NK-92 treated with Interleukin-12 subunit alpha and Interleukin-12 subunit beta, amount 100 ng/mL, for 24 hours (cell line): ENCODE data around the gene CFAP74.

Source experiments
- DNase-seq: peaks from one replicate; lab custom pipeline; 2025; lab: John Stamatoyannopoulos, UW

The CFAP74 gene

DNA sequence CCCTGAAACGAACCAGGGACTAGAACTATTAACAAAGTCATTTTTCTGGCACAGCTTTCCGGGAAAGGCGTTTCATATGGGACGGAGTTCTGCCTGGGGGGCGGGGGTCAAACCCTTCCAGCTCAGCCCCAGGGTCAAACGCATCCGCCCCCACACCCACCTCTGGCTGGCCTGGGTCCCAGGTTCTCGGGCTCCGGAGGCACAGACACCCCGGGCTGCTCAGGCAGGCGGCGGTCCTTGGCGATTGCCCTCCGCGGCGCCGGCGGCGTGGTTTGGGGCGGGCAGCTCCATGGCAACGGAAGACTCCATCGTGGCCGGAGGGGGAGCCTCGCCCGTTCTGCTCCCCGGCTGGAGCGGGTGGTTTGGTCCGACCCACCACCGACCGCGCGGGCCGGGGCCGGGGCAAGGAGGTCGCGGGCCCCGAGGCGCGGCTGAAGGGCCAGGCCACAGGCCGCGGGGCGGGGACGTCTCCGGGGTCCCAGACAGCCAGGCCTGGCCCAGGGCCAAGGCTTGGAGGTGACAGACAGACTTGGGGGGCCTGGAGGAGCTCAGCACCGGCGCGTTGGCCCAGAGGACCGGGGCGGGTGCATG is at the start of gene CFAP74:
Gene CFAP74 (minus strand): TSS at position 246 of the 591 bp plus-strand sequence. CDS start 12,830 bp downstream, outside the sequence.
- DNase-seq: no peak

- no peak for DNase-seq
These were observed 49.6 kb upstream of the CFAP74 start for GRCh38 chr1:2053217-2053616.

DNA sequence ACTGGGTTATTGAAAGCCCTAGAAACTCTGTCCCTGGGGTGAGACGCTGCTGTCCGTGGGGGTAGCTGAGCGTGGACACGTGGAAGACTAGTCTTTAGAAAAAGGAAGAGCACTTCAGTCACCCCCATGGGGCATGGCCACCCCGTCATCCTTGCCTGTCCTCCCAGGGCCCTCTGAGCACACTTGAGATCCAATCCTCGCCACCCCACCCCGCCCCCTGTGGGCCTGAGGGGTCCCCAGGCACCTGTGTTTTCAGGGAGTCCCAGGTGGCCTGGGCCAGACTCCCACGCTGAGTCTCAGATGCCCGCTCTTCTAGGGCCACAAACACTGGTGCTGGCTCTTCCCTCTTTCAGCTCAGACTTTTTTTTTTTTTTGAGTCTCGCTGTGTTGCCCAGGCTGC is 49.2 kb upstream of the CFAP74 start:
- DNase-seq: no peak

- DNase-seq: no peak
These were observed 48.6 kb upstream of the CFAP74 start for GRCh38 chr1:2052054-2052679.

- DNase-seq: no peak
These were observed 47.5 kb upstream of the CFAP74 start for GRCh38 chr1:2050793-2051682.

GRCh38 chr1:2050461-2050792 is 46.8 kb upstream of the CFAP74 start:
- DNase-seq: no peak

- DNase-seq: no peak
These were observed 46.3 kb upstream of the CFAP74 start, which contains the start of gene PRKCZ for GRCh38 chr1:2049718-2050431. Gene PRKCZ (plus strand): TSS chr1:2050411. CDS start chr1:2050631, 220 bp downstream.

GRCh38 chr1:2049225-2049717 is 45.7 kb upstream of the CFAP74 start:
- no peak for DNase-seq

DNA sequence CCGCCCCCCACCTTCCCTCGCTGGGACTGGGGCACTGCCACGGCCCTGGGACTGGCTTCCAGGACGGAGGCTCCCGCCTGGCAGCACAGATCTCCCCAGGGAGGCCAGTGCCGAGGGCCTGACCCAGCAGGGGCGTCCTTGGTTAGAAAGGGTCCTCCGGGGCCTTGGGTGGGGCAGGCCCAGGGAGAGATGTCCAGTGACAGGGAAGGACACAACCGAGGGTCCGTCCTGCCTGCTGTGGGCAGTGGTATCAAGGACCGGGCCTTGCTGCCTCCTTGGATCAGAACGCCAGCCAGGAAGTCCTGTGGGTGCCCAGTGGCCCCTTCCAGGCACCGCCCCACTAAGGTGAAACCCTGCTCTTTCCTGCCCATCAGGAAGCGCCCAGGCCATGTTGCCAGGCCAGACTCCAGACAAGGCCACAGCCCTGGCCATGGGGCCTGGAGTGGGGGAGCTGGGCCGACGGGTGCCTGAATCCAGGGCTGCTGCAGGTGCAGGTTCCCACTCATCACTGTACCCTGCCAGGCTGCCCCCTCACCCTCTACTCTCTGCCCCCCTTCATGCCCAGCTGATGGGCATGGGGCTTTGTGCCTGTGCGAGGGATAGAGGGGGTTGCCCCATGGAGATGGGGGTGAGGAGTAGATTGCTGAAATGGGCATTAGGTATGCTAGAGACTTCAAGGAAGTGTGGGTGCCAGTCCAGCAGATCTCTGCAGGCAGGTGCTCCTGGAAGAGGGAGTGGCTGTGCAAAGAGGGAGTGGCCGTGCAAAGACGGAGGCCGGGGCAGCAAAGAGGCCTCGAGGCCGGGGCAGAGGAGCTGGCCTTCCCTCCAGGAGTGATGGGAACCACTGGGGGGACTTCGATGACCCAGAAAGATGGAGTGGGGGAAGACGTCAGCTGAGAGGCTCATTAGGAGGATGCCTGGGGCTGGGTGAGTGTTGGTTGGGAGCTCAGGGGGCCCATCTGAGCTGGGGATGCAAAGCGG is 44.5 kb upstream of the CFAP74 start:
- DNase-seq: no peak

DNA sequence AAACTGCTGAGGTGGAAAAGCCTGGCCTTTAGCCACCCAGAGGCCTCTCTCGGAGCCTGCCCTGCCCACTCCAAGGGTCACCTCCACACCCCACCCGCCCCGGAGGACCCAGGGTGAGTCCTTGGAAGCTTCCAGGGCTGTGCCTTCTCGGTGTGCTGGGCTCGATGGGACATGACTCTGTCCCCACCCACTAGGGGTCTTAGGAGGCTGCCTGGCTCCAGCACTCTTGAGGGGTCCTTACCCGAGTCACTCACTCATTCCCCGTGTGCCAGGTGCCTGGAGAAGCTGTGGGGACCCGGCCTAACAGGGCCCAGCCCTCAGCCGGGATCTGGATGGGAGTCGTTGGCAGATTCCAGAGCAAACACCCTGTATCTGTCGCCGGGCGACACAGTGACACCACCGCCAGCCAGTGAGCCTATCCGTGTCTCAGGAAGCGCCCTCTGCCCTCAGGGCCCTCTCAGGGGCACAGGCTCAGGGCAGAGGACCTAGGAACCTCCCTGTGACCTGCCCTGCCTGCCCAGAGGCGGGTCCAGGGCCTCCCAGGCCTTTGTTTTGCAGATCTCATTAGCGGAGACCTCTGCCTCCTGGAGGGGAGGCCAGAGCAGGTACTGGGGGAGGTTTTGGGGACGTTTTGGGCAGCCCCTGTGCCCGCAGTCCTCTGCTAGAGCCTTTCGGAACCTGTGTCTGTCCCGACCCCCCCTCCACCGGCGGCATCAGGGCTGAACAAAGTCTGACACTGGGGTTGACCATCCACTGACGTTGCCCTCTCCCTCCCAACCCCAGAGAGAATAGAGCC is 43.6 kb upstream of the CFAP74 start:
- no peak for DNase-seq

GRCh38 chr1:2046174-2046917 is 42.8 kb upstream of the CFAP74 start:
- DNase-seq: no peak

DNA sequence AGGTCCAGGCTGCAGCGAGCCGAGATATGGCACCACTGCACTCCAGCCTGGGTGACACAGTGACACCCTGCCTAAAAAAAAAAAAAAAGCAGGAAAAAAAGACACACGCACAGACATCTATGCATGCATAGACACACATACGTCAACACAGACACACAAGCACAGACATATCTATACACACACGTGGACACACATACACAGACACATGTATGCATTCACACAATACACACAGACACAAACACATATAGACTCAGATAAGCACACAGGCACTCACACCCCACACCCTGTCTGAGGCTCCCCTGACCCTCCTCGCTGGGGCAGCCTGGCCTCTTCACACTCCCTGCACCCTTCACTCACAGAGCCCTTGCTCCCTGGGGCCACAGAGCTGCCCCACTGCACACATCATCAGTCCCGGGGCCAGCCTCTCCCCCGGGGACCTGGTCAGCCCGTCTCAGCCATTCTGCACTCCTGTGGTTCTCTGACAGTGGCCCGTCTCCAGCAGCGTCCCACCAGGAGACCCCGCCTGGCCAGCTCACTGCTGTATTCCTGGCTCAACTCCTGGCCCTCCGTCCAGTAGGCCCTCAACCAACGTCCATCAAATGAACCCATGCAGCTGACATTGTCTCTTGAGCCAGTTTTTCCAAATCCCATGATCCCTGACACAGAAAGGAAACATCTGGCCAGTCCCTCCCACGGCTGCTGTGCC is 42.0 kb upstream of the CFAP74 start:
- no peak for DNase-seq

DNA sequence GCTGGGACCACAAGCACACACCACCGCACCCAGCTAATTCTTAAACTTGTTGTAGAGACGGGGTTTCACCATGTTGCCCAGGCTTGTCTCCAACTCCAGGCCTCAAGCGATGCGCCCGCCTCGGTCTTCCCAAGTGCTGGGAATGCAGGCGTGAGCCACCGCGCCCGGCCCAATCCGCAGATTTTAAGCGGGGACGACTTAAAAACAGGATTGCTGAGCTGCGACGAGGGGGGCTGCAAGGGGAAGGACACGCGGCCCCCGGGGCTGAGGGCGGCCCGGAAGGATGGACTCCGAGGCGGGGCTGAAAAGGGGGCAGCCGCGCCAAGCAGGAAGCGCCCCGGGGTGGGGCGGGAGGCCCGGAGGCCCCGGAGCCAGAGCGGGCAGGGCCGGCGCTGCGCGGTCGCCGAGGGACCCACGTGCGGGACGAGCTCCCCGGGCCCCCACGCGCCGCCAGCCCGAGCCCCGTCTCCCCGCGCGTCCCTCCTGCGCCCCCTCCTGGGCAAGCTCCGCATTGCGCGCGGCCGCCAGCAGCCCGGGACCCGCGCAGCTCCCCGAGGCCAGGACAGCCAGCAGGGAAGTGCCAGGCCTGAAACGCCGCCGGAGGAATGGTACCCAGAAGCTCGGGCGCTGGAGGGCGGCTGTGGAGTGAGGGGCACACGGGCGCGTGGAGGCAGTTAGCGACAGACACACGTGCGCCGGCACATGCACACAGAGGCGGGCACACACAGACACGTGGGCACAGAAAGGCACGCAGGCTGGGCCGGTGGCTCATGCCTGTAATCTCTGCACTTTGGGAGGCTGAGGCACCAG is 41.1 kb upstream of the CFAP74 start:
- no peak for DNase-seq

DNA sequence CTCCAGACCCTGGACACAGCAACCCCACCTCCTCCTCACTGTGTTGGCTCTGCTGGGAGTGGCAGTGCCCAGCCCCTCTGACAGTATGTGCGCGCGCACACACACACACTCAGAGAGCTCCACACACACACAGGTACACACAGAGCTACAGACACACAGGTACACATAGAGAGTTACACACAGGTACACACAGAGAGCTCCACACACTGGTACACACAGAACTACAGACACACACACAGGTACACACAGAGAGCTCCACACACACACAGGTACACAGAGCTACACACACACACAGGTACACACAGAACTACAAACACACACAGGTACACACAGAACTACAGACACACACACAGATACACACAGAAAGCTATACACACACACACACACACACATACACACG is 40.3 kb upstream of the CFAP74 start:
- no peak for DNase-seq

DNA sequence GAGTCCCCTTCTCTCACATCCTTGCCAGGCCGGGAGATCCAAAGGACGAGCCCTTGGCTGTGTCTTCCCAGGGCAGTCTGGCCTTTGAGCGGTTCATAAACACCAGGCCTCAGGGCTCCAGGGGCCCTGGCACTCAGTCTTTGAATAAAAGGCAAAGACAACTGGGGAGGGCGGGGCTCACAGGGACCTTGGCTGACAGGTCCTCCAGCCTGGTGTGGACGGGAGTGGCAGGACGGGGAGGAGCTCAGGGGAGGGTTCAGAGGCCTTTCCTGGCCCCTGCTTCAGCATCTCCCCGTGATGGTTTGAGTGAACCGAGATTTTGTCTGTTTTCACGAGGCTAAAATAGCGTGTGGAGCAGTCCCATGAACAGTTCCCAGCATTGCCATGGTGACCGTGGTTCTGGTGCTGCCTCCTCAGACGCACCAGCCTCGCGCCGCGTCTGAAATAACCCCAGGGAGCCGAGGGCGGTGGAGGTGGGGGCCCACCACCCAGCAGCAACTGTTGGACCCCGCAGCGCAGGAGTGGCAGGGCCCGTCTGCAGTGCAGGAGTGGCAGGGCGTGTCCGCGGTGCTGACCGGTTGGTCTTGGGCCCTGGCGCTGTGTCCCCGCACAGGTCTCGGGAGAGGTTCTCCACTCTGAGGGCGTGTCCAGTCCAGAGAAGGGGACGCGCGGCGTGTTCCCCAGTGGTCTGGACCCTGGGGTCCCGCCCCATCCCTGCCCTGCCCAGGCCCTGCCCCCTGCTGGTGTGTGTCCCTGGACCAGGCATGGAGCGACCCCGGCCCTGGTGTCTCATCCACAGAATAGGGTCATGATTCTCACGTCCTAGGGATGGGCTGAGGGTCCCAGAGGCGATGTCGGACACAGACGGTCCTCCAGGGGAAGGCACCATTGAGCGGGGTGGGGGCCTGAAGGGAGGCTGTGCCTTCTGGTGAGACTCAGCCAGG is 39.5 kb upstream of the CFAP74 start:
- no peak for DNase-seq

- DNase-seq: no peak
These were observed 38.3 kb upstream of the CFAP74 start for GRCh38 chr1:2041887-2042286.

DNA sequence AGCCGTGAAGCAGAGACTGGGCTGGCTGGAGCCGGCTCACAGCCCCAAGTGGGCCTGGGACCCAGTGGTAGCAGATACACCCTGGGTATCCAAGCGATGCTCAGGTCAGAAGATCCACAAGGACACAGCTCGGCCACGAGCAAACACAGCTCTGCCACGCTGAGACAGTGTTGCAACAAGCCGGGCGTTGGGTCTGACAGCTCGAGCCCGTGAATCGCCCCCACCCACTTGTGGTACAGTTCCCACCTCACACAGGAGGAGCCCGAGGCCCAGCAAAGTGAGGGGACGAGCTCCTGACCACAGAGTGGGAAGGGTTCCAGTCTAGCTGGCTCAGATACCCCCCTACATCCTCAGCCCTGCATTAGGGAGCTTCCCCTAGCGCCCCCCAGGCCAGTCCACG is 37.7 kb upstream of the CFAP74 start:
- DNase-seq: no peak
